Measurements from ENCODE around the gene ADGRG6. TPM values are rescaled to one million over a fixed set of nuclear protein-coding genes. Genes with fewer than 3 reads are reported as not detected.
"Not testable (repeated sequence)": the region's sequence is repeated elsewhere in the genome, so short reads cannot be mapped to it uniquely, and the experiment has no call there.

Gene ADGRG6
- total RNA-seq, 1 experiment from 2014 or later, result 2.2 TPM

DNA sequence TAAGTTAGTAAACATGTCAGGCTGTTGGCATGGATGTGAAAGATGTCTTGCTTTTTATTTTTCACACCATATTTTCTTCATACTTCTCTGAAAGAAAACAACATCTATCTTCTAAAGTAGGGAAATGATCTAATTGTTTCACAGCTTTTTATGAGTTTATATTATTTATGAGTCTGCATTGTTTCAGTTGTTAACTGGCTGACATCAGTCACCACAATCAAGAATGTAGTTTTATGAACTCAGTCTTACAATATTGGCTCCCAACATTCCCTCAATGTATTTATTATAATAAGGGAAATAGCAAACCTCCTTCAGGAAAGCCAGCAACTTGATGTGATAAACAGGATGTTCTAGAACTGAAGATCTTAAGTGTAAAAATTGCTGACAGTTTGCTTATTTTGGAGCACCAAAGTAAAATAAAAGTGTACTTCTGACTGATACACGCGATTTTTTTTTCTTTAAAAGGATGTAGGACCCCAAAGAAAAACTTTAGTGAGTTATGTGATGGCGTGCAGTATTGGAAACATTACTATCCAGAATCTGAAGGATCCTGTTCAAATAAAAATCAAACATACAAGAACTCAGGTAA lies 106.0 kb downstream of the ADGRG6 start:
- DNase-seq (ENCODE audit: low read depth), result no peak

DNA sequence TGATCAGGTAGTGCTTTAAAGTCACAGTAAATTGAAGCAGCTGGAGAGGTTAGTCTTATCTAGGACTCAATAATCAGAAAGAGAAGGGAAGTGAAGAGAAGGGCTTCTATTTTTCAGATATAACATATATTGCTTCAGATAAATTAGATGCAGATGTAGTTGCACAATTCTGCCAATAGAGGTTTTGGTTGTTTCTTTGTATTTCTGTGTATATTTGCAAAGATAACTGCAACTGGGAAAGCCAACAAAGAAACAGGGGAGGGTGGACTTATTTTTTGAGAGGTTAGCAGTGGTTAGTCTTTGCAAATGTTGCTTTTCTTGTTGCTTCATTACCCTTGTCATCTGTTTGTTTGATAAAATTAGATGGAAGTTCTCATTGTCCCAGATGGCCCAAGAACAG lies 106.6 kb downstream of the ADGRG6 start:
- DNase-seq (ENCODE audit: low read depth), result no peak

DNA sequence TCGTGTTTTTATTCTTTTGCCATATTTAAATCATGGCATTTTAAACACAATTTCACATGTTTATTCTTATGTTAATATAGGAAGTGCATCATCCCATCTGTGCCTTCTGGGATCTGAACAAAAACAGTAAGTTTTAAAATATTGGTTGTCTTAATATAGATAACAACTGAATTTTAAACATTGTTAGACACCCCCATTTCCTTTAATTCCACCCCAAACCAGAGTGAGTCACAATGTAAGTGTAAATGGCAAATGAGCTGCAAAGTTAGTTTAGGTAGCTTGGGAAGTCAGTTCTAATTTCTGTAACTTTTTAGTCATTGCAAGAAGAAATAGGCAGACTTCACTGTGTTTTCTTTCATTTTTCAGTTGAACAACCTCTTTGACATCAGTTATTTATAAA lies 108.0 kb downstream of the ADGRG6 start:
- DNase-seq (ENCODE audit: low read depth), result no peak

DNA sequence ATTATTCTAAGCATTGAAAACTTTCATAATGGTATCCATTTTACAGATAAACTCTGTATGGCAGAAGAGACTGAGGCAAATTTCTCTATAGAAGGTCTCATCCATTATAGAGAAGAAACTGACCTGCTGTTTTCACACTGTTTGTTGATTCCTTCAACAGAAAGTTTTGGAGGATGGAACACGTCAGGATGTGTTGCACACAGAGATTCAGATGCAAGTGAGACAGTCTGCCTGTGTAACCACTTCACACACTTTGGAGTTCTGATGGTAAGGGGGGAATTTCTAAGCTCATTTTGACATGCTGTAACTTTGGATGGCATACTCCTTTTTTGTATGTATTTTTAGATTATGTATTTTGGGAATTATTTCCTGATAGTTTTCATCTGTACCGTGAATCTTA lies 109.3 kb downstream of the ADGRG6 start:
- no peak for DNase-seq (ENCODE audit: low read depth)

DNA sequence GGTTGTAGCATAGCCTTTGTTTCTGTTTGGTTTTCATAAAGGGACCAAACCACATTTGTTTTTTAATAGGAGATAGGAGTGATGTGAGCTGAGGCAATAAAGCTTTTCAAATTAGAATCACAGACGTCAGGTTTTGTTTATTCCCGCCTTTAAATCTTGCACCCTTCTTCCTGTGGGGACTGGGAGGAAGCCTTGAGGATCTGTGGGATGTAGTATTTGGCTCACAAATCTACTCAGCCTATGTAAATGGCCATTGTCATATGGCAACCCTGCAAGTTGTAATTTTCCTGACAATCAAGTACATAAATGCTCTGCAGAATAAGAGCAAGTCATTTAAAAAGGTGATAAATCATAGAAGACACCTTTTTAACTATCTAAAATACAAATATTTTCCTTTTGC lies 110.4 kb downstream of the ADGRG6 start:
- no peak for DNase-seq (ENCODE audit: low read depth)

DNA sequence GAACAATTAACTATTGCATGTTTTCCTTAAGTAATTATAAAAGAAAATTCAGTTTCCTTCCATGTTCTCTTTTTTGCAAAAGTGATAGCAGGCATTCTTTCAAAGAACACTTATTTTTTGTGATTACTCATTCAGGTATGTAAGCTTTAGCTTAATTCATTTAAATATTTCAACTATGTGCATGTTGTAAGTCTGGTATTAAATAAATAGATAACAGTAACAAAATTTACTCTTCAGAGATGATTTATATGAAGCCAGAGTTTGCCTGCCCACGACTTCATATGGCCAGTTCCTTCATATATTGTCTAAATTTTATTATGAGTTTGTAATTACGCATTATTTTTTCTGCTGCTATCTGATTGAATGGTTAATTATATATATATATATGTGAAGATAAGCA lies 110.9 kb downstream of the ADGRG6 start:
- no peak for DNase-seq (ENCODE audit: low read depth)

DNA sequence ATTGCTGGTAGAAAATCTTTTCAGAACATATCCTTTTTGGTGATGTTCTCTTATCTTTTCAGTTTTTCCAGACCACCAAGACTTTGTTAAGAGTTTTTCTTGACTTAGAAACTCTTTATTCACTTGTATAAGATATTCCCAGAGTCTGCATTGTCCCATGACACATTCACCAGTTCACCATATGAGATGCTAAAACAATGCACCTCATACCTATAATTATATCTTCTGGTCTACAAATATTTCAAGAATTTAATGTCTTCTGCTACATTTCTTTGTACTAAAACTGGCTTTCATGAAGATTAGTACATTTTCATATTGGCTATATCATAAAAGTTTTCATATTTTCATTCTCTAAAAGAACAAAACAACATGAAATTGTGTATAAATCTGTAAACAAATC lies 111.3 kb downstream of the ADGRG6 start:
- DNase-seq (ENCODE audit: low read depth), result peak; percentile 41

DNA sequence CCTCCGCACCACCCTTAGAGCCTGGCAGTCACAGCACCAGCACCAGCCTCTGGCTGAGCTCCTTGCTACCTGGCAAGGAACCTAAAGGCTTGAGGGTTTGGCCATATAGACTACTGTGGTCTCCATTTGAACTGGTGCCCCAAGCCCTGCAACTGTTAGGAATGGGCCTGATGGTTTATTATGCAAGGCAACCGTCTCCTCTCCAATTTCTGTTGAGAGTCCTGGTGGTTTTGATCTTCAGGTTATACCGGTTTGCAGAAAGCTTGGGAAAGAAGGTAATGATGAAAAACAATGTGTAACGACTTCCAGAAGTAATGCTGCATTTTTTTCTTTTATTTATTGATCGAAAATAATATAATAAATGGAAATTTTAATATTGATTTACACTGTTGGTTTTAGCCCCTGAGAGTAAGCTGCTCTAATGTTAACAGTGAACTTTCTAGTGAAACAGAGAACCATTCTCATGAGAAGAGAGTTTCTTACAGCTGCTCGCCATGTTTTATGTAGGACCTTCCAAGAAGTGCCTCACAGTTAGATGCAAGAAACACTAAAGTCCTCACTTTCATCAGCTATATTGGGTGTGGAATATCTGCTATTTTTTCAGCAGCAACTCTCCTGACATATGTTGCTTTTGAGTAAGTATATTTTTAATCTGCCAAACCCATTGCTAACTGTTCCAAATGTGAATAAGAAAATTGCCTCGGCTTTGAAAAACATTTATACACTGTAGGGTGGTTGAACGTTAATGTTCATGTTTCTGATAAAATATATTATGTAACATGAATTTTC lies 112.8 kb downstream of the ADGRG6 start:
- DNase-seq (ENCODE audit: low read depth), result no peak

DNA sequence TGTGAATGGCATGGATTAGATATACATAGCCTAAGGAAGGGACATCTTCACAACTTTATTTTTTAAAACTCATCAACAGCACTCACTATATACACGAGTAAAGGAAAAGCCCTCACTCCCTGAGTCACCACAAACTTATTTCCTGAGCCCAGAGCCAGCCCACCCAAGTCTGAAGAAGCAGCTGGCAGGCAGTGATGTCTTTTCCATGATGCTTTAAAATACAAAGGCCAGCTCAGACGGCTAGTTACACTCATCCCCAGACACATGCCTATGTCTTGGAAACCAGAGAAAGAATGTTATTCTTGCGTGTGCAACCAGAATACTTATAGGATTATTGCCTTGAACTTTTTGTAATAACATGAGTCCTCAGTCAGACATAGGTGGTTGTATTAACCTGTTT lies 114.4 kb downstream of the ADGRG6 start:
- DNase-seq (ENCODE audit: low read depth), result peak; percentile 90

DNA sequence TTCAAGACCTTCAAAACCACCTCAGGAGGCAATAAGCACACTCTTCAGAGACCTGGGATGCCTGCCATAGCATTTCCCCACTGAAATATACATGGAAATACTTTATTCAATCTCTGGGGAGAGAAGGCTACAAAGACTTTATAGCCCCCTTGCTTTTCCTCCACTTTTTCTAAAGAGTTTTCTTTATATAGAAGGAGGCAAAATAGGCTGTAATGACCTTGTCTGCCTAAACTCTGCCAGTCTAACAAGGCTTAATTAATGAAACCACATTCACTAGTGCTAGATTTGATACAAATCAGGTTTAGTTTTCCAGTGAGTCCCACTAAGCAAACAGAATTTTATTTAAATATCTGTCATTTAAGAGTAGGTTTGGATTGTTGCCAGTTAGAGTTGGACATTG lies 114.9 kb downstream of the ADGRG6 start:
- no peak for DNase-seq (ENCODE audit: low read depth)

DNA sequence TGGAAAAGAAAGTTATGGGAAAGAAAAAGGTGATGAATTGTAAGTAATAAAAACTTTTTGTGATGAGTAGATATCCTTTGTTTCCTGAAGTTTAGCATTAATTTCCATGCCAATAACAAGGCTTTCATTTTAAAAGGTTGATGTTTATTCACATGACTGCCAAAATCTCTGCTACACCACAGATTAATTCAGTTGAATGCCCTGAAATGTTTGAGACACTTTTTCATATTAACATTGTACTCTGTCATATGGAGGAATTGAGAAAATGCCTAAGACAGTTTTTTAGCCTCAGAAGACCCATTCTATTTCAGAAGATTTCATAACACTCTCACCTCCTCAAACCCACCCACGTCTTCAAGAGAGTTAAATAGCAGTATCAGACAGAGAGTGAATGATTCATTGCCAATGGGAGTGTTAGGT lies 115.5 kb downstream of the ADGRG6 start:
- no peak for DNase-seq (ENCODE audit: low read depth)

DNA sequence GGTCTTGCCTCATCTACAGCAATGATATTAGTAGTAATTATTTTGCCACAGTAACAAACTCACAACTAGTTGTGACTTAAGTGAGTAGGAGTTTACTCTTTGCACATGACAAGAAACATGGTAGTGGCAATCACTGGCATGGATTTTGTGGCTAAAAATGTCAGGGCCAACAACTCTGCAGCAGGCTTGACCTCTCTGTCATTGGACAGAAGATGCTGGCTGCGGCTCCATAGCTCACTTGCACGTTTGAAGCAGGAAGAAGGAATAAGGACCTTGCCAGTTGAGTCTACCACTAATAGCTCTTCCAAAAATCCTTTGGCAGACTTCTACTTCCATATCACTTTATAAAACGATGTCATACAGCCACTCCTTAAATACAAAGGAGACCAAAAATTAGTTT lies 117.3 kb downstream of the ADGRG6 start:
- DNase-seq (ENCODE audit: low read depth), result no peak

DNA sequence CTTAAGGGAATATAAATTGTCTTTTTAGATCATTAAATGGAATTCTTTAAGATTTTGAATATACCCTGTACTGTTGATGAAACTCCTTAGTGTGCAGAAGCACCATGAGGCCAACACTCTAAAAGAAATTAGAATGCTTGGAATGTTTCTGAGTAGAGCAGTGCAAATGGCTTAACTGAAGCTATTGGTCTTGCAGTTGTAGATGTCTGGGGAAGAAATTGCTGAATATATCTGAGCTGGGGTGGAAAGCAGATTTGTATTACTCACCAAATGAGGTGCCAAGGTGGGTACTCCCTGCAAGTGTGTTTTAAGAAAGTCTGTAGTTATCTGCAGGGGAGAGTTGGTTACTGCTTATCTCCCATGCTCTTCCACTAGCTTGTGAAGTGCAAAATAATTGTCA lies 119.0 kb downstream of the ADGRG6 start:
- no peak for DNase-seq (ENCODE audit: low read depth)

DNA sequence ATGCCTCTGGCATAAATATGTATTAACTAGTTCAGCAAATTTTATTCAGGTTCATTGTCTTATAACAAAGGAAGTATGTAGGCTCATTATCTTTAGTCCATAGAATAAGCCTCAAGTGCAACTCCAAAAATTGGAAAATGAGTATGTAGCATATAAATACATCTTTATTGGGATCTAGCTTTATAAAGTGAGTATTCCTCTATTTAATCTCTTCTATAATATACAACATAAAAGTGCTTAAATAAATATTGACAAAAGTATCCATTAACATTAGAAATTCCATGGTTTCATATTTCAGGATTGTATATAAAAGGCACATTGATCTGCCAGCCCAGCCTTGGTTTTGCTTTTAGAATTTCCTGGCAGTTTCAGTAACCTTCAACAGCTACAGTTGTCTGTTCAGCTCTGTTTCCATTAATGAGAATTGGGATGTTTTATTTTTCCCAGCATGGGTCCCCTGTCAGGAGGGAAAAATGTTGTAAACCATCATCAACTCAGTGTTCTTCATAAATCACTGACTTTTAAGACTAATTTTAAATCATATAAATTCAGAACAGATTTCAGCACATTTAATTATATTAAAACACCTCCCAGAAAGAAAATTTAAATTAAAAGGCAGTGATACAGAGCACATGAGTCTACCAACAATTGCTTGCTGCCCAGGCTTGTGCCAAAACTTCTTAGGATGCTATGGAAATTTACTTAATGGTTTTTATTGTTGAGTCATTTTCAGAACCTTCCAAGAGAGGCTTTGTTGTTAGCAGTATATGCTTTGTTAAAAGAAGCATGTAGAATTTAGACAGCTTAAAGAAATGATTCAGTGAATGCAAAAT lies 119.7 kb downstream of the ADGRG6 start:
- no peak for DNase-seq (ENCODE audit: low read depth)

DNA sequence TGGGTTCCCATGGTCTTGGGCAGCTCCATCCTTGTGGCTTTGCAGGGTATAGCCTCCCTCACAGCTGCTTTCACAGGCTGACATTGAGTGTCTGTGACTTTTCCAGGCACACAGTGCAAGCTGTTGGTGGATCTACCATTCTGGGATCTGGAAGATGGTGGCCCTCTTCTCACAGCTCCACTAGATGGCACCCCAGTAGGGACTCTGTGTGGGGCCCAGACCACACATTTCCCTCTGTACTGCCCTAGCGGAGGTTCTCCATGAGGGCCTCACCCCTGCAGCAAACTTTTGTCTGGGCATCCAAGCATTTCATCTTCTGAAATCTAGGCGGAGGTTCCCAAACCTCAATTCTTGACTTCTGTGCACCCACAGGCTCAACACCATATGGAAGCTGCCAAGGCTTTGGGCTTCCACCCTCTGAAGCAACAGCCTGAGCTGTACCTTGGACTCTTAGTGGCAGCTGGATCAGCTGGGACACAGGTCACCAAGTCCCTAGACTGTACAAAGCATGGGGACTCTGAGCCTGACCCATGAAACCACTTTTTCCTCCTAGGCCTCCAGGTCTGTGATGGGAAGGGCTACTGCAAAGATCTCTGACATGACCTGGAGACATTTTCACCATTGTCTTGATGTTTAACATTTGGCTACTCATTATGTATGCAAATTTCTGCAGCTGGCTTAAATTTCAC lies 124.8 kb downstream of the ADGRG6 start:
- DNase-seq (ENCODE audit: low read depth), result not testable (repeated sequence)

DNA sequence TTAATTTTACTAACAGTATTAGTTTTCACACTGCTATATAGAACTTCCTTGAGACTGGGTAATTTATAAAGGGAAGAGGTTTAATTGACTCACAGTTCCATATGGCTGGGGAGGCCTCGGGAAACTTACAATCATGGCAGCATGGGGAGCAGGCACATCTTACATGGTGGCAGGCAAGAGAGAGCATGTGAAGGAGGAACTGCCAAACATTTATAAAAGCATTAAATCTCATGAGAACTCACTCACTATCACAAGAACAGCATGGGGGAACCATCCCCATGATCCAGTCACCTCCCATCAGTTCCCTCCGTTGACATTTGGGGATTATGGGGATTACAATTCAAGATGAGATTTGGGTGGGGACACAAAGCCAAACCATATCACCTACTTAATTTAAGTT lies 126.7 kb downstream of the ADGRG6 start:
- DNase-seq (ENCODE audit: low read depth), result not testable (repeated sequence)

DNA sequence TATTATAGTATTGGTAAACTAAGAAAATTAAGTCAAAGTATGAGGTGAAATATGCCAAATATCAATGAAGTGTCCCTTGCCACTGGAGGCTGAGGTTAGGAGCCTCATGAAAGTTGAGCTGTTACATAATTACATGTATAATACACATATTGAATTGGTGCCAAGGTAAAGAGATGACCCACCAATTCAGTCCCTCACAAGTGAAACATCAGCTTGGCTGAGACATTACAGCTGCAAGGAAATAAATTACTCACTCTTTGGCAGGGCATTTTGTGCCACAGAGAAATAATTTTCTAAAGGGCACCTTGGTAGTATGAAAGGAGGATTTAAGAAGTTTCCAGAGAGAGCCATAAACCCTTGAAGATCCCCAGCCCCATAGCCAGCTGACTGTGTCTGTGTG lies 127.4 kb downstream of the ADGRG6 start:
- peak; percentile 13 for DNase-seq (ENCODE audit: low read depth)

DNA sequence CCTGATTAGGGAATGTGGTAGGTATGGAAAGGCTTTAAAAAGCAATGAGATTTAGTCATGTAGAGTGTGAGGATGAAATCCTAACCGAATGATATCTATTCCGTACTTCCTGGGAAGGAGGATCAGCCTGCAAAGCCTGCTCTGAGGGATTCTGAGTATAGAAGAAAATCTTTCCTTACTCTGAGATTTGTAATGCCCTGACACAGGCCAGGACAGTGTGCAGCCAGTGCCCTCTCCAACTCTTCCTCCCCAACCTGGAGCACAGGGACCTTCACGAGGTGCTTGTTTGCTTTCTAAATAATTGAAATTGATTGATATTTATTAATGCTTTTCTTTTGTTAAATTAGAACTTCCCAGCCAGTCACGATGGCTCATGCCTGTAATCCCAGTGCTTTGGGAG lies 131.6 kb downstream of the ADGRG6 start:
- no peak for DNase-seq (ENCODE audit: low read depth)

DNA sequence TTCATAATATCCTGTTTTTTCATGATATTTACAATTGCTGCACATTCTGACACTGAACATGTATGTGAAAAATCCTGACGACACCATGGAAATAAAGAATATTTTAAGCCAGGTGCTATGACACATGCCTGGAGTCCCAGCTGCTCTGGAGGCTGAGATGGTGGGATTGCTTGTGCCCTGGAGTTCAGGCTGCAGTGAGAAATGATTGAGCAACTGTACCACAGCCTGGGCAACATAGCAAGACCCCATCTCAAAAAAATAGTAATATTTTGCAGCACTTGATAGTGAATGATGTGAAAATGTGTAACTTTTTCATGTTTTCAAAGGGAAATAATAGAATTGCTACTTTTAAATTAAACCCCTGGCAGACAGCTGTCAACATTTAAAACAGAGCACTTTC lies 137.1 kb downstream of the ADGRG6 start:
- DNase-seq (ENCODE audit: low read depth), result no peak

DNA sequence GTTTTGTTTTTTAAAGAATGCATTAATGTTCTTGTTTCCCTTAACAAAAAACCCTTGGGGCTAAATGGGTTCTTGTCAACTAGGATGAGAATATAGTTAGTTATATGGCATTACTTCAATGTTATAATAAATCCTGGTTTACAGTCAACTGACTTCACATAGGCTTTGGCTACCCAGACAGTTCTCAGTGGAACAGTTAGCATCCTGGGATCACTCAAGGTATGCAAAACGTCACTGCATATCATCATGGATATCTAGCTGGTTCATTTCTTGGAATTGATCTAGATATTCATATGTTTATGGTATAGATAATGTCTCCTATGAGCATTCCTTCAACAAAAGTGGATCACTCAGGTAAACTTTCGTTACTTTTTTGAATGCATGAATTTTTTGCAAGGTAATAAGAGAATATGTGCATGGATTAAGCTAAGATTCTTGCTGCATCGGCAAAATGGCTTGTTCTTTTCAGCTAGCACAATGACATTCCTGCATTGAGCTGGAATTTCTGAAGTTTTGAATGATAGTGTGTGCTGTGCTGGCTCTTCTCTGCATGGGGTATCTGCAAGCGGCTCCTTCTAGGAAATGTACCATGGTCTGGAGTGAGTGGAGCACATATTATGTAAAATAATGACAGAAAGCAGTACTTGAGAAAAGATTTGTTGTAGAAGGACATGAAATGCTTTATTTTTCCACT lies 138.9 kb downstream of the ADGRG6 start:
- DNase-seq (ENCODE audit: low read depth), result no peak

DNA sequence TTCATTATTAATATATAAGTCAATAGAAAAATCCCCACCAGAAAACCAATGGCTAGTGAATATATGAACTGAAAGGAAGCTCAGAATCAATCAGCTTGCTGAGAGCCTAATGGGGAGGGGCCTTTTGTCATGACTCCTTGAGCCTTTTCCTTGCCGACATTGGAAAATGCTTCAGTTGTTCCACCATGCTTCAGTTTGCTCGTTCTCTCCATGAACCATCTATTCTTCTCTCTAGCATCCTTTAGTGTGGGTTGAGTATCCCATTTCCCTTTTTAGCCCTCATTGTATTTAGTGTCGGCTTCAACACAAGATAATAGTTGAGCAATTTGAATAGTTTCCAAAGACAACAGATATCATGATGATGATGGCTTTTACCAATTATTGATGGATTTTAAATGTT lies 139.9 kb downstream of the ADGRG6 start:
- no peak for DNase-seq (ENCODE audit: low read depth)

DNA sequence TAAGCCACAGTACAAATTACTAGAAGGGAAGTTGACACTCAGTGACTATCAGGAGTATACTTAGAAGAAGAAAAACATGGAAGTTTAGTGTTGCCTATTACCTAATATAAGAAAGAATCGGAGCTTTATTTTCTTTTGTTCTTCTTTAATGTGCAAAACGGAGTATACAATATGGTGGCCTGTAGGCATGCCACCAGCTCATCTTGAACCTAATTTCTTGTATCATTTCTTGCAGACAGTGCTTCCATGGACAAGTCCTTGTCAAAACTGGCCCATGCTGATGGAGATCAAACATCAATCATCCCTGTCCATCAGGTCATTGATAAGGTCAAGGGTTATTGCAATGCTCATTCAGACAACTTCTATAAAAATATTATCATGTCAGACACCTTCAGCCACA lies 141.3 kb downstream of the ADGRG6 start:
- no peak for DNase-seq (ENCODE audit: low read depth)

Measured in Daoy (cell line).